HG03520 (cell line): ENCODE results near the gene FLNB.

Experiments used
- ATAC-seq: cut with Tn5 transposase; IDR thresholded peaks from one replicate; pipeline ENCODE4 v1.9.1; 2021; ENCODE audit warnings: mild to moderate bottlenecking, moderate library complexity; ENCODE audit not compliant: unreplicated experiment

Gene FLNB

DNA sequence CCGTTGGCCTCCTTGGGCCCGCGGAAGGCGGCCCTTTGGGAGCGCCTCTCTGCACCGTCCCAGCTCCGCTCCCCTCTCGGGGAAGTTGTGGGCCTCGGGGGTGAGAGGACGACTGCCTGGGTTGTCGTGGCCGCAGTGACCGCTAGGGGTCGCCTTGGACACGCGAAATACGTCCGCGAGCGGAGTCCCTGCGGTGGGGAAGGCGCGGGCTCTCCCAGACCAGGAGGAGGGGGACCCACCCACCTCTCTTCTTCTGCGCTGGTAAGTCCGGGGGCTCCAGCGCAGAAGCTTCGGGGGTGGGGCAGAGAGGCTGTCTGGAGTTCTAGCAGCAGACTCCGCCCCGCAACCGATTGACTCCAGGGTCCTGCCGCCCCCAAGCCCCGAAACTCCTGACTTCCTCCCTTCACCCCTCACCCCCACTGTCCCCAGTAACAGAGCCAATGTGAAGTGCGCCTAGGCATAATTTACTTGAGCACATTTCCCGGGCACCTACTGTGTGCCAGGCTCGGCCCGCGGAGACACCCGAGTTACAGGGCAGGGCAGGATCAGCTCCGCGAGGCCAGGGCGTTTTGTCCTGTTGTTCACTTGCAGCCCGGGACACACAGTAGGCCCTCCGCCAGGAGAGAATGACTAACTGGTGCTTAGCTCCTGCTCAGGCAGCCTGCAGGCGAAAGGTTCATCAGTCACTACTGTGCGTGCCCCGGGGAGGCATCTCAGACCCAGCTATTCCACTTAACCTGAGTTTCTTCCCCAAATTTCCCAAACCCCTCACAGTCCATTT lies 169.7 kb downstream of the FLNB start:
- ATAC-seq, result peak; percentile 70

GRCh38 chr3:58178528-58179234 lies 170.5 kb downstream of the FLNB start:
- ATAC-seq, result no peak

DNA sequence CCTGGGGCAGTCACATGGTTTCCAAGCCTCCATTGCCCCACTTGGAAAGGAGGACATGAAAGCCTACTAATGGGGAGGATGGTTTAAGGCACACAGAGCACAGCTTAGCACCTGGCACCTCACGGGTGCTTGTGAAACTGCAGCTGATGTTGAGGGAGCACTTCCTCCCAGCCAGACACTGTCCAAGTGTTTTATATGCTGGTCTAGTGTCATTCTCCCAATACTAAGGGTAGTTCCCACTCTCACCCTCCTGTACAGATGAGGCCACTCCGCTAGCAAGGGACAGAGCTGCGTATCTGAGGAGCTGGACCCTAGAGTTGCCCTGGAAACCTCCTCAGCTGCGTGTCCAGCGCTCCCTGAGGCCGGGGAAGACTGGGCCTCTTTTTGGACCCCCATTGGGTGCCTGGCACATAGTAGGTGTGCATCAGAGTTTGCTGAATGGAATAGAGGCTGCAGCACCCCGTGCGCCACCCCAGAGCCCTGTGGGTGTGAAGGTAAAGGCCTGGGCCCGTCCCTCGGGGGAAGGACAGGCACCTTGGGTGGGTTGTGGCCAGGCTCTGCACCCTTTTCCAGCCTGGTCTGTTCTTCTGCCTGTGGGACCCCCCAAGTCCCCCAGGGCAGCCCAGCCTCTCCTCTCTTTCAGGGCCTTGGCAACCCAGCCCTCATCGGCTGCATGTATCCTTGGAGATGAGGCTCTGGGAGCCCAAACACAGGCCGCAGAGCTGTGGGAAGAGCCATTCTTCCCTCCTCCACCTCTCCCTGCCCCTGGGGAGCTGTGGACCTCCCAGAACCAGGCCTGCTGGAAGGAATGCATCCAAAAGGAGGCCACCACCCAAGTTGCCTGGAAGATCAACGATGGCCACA lies 171.2 kb downstream of the FLNB start:
- ATAC-seq, result no peak

- ATAC-seq, result no peak
These were observed 172.1 kb downstream of the FLNB start for GRCh38 chr3:58180099-58180880.

DNA sequence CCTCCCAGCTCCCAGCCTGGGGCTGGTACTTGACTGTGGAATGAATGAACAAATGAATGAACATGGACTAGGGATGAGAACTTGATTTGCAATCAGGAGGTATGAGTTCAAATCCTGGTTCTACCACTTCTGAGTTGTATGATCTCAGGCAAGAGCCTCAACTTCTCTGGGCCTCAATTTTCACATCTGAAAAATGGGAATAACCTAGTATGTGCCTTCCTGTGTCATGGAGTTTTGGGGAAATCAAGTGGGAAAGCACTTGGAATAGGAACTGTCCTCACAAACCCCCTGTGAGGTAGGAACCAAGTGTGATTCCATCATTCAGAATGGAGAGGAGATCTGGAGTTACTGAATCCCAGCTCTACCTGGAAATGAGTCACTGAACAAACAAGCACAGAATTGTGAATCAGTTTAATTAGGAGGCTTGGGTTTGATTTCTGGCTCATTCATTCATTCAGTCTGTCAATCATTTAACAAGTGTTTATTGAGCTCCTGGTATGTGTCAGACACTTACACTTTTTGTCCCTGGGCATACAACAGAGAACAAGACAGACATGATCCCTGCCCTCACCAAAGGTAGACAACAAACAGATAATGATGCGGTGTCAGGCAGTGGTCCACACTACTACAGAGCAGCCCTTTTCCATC lies 172.8 kb downstream of the FLNB start:
- ATAC-seq, result no peak

GRCh38 chr3:58183221-58183620 lies 175.0 kb downstream of the FLNB start:
- no peak for ATAC-seq

GRCh38 chr3:58183891-58184290 lies 175.7 kb downstream of the FLNB start:
- no peak for ATAC-seq

DNA sequence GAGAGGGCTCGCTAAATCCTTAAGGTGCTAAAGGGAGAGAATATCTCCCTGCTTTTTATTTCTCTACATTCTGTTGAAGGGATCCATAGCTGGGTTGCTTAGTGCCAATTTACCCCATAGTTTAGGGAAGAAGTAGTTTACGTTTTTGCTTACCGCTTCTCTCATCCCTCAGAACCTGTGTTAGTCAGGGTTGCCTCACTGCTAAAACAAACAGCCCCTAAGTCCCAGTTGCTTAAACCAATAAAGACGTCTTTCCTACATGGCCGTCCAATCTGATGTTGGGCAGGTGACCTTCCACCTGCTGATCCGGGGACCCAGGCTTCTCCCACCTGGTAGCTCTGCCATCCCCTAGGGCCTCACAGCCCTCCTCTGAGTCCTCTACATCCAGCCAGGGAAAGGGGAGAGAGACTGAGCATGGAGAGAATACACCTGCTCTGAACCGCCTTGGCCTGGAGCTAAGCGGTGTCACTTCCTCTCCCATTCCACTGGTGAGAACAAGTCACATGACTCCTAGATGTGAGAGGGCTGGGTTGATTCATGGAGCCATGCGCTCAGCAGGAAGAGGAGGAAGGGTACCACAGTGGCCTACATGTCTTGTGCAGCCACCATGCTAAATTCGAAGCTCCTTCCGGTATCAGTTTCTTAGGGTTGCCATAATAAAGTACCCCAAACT lies 176.2 kb downstream of the FLNB start:
- ATAC-seq, result no peak

- ATAC-seq, result no peak
These were observed 176.7 kb downstream of the FLNB start for GRCh38 chr3:58184982-58185360.

DNA sequence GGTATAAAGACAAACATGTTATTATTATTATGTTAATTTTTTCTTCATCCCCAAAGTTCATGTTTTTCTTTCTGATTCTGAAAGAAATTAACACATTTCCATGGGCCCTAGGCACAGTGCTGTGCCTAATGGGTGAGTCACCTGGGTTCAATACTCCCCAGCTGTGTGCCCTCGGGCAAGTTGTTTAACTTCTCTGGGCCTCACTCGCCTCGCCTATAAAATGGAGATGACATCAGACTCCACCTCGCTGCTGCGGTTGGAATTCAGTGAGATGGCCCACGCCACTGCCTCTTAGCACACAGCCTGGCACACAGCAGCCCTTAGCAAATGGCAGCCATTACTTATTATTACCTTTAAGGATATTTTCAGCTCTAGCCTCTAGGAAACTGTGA lies 179.9 kb downstream of the FLNB start:
- ATAC-seq, result no peak

GRCh38 chr3:58188921-58189451 lies 180.8 kb downstream of the FLNB start:
- no peak for ATAC-seq

GRCh38 chr3:58189691-58190090 lies 181.5 kb downstream of the FLNB start:
- ATAC-seq, result no peak

DNA sequence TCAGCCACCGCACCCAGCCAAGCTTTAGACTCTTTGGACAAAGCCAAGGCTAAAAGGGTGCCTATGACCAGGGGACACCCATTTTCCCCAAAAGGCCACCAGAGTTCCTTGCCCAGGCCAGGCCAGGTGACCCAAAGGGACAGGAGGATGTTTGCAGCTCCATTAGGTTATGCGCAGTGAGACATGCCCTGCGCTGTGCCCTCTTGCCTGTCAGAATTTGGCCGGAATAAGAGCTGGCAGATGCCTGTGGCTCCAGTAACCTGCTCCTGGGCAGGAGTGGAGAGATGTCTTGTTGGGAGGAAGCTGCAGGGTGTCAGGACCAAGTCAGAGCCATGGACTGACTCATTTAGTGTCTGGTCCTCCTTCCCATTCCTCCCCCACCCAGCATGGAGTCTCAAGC lies 182.1 kb downstream of the FLNB start:
- no peak for ATAC-seq

DNA sequence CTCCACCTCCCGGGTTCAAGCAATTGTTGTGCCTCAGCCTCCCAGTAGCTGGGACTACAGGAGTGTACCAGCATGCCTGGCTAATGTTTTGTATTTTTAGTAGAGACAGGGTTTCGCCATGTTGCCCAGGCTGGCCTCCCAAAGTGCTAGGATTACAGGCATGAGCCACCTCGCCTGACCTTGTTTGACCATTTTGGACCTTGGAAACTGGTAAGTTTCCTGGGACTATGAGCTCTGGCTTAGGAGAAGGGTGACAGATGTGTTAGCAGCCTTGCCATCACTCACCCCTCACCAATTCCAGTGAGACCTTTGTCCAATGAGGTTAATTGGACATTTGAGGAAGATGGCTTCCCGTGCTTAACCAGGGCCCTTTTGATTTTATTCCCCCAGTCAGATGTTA lies 182.7 kb downstream of the FLNB start:
- ATAC-seq, result no peak

- no peak for ATAC-seq
These were observed 183.3 kb downstream of the FLNB start for GRCh38 chr3:58191361-58191991.

GRCh38 chr3:58192069-58192468 lies 183.8 kb downstream of the FLNB start:
- ATAC-seq, result no peak

GRCh38 chr3:58193682-58194407 lies 185.6 kb downstream of the FLNB start:
- no peak for ATAC-seq

GRCh38 chr3:58197588-58197987 lies 189.4 kb downstream of the FLNB start:
- ATAC-seq, result no peak
